ENCODE results near the gene SH3PXD2B.
"Not testable (repeated sequence)": the region's sequence is repeated elsewhere in the genome, so short reads cannot be mapped to it uniquely, and the experiment has no call there.

Gene SH3PXD2B

DNA sequence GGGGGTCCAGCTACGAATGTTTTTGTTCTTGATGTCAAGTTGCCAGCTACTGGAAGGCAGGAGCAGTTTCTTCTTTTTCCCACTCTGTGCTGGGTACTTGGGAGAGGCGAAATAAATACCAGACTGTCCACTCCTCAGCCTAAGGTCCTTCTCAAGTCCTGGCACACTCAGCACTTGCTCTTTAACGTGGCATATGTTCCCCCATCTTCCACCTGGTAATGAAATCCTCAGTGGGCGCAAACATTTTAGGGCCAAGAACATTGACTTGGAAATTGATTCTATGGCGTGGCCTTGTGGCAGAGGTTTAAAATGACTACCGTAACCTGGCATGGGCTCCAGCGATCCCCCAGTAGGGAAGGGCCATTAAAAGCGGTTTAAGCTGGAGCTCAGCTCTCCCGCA, 119.7 kb downstream of the SH3PXD2B start:
- DNase-seq: no peak

DNA sequence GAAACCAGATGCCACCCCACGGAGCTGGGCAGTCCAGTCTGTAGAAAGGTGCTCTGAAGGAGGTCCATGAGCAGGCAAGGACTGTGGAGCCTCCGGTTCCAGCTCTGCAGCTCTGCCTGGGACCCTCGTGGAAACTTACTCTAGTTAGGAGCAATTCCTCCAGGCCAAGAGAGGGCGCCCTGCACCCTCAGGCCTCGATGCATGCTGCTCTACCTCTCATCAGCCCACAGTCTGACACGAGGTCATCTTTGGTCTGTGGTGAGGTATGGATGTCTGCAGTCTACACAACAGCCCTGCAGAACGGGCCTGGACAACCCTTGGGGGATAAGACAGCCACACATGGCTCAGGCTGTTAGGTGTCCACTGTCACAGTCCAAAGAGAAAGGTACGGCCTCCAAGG, 120.1 kb downstream of the SH3PXD2B start:
- DNase-seq: no peak

DNA sequence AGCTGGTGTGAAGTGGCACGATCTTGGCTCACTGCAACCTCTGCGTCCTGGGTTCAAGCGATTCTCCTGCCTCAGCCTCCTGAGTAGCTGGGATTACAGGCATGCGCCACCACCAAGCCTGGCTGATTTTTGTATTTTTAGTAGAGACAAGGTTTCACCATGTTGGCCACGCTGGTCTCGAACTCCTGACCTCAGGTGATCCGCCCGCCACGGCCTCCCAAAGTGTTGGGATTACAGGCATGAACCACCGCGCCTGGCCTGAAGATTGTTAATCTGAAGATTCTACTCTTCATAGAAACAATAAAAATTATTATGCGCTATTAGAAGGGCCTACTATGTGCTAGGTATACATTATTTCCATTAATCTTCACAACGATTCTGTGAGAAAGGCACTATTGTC, 127.4 kb downstream of the SH3PXD2B start:
- DNase-seq: not testable (repeated sequence)

DNA sequence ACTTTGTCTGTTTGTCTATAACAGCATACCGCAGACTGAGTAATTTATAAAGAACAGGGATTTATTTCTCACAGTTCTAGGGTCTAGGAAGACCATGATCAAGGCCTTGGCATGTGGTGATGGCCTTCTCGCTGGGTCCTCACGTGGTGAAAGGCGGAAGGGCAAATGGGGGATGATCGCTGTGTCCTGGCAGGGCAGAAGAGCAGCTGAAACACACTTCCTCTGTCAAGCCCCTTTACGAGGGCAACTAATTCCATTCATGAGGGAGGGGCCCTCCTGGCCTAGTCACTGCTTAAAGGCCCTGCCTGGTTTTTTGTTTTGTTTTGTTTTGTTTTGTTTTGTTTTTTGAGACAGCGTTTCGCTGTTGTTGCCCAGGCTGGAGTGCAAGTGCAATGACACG, 128.9 kb downstream of the SH3PXD2B start:
- no peak for DNase-seq

DNA sequence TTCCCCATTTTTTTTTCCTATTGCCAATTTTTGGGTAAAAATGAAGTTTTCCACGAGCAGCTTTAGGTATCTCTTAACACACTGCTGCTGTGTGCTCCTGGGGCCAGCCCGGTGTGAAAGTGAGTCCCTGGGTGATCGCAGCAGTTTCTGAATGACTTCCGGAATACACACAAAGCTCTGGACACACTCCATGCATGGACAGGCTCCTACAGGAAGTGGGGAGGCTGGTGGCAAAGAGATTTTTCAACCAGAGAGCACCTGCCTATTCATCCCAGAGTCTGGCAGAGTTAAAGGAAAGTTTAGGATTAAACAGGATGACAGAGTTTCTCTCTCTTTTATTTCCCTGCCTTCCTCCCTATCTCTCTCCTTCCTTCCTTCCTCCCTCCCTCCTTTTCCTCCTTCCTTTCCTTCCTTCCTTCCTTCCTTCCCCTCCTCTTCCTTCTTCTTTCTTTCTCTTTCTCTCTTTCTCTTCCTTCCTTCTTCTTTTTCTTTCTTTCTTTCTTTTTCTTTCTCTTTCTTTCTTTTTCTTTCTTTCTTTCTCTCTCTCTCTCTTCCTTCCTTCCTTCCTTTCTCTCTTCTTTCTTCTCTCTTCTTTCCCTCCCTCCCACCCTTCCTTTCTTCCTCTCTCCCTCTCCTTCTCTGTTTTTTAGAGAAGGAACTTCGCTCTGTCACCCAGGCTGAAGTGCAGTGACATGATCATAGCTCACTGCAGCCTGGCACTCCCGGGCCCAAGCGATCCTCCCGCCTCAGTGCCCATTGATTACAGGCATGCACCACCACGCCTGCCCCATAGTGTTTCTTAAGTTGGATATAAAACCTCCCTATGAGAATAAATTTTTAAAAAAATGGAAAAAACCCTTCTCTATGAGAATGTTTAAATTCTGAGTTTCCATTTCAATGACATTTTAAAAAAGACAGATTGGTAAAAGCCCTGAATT, 132.0 kb downstream of the SH3PXD2B start:
- DNase-seq: no peak

DNA sequence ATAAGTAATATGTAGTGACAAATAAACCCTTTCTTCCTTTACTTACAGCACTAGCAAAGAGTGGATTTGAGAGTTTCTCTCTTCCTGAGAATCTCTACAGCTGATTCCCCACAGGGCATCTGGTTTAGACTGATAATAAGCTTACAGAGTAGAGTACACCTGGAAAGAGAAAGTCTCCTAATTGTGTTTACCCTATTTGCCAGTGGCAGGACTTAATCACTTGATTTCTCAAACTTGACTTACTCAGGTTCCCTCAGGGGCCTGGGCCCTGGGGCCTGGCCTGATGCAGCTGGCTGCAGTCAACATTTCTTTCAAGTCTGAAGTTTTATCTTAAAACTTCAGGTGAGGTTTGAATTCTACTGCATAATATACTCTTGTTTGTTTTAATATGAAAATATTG, 132.7 kb downstream of the SH3PXD2B start:
- DNase-seq: no peak

DNA sequence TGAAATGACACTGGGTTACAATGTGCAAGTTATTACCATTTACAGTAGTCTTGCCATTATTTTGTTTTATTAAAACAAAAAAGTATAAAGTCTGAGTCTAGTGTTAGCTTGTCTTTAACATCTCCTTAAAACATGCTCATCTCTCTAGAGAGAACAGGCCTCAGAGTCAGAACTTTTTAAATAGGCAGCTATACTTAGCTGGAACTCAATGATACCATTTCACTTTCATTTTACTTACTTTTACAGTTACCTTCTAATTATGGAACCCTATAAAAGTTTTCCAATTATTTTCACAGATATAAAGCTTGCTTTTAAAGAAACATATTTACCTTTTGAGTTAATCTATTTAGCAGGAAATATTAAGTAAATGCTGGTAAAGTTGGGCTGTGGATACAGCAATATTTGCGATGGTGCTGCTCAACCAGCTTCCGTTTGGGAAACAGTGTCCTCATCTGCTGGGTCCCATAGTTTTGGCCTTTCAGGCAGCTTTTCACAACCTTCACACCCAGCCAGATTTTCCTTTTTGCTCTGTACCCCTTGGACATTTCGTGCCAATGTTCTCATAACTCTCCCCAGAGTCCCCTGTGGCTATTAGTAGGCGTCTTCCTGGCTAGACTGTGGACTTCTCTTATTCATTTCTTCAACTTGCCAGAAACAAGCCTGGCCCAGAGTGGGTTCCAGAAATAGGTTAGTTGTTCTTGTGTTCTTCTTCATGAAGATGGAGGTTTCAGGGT, 134.4 kb downstream of the SH3PXD2B start:
- no peak for DNase-seq

DNA sequence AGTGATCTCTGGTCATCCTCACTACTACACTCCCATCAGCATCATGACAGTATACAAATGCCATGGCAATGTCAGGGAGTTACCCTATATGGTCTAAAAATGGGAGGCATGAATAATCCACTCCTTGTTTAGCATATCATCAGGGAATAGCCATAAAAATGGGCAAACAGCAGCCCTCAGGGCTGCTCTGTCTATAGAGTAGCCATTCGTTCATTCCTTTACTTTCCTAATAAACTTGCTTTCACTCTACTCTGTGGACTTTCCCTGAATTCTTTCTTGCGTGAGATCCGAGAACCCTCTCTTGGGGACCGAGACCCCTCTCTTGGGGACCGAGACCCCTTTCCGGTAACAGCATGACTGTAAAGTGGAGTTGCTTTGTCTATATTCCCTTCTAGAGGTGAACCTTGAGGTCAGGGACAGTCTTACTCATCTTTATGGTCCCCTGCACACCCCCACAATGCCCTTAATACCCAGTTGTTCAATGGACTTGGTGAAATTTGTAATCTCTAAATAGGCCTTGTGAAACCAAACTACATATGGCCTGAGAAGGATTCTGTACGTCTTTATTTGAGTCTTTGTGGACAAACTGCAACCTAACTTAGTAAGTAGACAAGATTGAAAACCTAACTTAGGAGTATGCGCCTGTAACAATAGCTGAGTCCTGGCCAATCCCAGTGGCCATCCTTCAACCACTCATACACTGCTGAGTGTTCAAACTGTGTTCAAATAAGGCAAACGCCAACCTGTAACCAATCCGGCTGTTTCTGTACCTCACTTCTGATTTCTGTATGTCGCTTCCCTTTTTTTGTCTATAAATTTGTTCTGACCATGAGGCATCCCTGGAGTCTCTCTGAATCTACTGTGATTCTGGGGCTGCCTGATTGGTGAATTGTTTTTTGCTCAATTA, 138.5 kb downstream of the SH3PXD2B start:
- no peak for DNase-seq

DNA sequence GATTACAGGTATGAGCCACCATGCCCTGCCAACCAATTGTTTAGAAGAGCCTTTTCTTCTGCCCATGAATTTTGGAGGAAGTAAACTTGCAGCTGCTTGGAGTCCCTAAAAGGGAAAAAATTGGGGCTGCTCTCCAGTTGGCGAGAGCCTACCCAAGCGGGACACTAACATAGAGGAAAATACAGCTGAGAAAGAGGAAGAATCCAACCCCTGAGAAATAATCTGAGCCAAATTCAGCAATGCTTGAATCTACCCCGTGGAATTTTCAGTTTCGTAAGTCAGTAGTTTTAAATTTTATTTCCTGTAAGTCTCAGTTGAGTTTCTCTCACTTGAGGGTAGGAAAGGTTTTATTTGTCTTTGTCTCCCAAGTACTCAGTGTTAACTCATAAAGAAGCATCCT, 140.4 kb downstream of the SH3PXD2B start:
- DNase-seq: no peak

DNA sequence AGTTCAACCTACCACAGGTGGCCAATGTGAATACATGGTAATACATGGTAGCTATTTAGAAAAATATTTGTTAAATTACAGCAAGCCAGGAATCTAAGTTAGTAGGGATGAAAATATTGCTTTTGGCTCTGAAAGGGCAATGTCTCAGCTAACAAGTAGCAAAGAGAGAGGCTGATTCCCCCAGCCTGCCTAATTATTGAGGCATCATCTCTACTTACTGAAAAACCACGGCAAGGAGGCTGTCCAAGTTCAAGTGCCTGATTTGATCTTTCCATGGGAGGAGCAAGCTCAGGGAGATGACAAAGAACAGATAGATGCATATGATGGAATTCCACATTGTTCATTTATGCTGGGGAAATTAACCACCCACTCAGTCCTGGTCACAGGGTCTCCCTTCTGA, 142.0 kb downstream of the SH3PXD2B start:
- no peak for DNase-seq

DNA sequence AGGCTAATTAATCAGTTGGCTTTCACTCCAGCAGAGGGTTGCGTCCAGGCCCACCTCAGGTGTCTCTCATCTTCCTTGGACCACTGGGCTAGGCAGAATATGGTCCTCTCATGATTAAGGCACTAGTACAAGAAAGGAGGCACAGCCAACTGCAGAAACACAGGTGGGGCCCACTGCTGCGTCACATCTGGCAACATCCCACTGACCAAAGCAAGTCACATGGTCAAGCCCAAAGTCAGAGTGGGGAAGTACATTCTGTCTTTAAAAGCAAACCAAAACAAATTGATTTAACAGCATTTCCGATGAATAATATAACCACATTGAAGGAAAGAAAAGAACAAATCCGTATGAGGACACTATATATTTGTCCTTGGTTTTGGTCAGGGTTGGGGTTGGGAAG, 142.7 kb downstream of the SH3PXD2B start:
- DNase-seq: no peak

DNA sequence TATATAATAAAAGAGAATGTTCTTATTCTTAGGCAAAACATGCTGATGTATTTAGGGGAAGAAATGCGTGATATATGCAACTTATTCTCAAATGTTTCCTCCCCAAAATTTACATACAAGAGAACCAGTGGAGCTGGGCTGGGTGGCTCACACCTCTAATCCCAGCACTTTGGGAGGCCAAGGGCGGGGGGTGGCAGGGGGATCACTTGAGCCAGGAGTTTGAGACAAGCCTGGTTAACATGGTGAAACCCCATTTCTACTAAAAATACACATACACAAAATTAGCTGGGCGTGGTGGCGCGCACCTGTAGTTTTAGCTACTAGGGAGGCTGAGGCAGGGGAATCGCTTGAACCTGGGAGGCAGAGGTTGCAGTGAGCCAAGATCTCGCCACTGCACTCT, 143.3 kb downstream of the SH3PXD2B start:
- no peak for DNase-seq

DNA sequence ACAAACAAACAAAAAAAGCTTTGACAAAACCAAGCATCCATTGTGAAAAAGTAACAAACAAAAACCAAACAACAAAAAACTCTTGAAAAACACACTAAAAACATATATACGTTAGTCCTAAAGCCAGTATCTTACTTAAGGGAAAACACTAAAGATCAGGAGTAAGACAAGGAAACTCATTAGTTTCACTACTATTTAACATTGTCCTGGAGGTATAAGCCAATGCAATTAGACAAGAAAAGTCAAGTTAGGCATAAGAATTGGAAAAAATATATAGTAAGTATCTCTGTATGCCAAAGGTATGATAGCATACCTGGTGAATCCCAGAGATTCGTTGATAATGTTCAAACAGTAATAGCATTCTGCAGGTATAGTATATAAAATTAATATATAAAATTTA, 148.9 kb downstream of the SH3PXD2B start:
- no peak for DNase-seq

DNA sequence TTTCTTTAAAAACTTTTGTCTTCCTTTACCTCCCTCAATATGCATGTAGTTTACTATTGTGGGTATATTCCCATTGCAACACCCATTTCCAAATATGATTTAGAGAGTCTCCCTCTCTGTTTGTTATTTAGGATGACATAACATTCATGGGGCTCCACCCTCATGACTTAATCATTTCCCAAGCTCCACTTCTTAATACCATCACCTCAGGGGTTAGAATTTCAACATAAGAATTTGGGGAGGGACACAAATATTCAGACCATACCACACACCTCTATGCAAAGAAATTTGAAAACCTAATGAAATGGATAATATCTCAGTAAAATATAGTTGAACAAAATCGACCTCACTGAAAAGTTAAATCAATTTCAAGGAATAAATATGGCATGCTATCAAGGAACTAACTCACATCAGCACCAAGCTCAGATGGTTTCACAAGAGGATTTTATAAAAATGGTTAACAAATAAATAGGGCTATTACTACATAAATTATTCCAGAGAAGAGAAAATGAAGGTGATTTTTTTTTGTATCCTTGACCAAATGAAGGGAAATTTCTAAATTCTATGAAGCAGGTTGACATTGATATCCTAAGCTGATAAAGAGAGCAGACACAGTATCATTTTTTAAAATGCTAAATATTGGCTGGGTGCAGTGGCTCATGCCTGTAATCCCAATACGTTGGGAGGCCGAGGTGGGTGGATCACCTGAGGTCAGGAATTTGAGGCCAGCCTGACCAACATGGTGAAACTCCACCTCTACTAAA, 150.6 kb downstream of the SH3PXD2B start:
- no peak for DNase-seq

DNA sequence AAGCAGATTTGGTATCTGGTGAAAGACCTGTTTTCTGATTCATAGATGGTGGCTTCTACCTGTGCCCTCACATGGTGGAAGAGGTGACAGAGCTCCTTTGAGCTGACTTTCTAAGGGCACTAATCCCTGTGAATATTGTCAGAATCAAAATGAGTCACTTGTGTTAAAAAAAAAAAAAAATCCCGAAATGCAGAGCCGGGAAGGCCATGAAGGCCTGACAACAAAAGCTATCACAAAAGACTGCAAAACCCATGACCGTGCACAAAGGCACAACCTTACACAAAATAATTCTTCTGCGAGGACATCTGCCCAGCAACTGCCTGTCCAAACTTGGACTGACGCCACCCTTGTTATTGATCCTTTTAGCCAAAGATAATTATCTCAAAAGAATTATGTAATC, 151.2 kb downstream of the SH3PXD2B start:
- no peak for DNase-seq

DNA sequence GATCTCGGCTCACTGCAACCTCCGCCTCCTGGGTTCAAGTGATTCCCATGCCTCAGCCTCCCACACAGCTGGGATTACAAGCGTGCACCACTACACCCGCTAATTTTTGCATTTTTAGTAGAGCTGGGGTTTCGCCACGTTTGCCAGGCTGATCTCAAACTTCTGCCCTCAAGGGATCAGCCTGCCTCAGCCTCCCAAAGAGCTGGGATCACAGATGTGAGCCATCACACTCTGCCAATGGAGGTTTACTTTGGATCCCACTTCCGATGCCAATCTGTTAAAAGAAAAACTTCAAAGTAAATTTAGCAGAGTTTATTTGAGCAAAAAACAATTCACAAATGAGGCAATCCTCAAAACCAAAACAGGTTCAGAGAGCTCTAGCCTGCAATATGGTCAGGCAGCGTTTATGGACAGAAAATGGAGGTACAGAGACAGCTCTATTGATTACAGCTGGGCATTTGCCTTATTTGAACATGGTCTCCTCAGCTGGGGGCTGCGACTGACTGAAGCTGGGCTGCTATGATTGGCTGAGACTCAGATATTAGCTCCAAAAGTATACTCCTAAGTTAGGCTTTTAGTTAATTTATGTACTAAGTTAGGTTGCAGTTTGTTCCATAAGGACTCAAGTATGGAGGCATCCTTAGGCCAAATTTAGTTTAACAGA, 152.1 kb downstream of the SH3PXD2B start:
- DNase-seq: no peak

DNA sequence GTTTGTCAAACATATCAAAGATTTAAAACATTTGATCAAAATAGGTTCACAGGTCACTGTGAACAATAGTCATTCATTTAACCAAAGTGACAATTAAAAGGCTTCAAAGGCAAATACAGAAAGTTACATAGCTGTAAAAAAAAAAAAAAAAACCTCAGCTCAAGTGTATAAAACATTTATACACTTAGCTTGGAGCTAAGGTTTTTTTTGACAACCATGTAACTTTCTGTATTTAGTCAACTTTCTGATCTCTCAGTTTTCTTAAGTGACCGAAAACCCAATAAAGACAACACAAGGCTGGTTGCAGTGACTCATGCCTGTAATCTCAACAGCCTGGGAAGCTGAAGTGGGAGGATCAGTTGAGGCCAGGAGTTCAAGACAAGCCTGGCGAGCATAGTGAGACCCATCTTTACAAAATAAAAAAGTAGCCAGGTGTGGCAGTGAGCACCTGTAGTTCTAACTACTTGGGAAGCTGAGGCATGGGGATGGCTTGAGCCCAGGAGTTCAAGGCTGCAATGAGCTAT, 154.3 kb downstream of the SH3PXD2B start:
- DNase-seq: no peak

DNA sequence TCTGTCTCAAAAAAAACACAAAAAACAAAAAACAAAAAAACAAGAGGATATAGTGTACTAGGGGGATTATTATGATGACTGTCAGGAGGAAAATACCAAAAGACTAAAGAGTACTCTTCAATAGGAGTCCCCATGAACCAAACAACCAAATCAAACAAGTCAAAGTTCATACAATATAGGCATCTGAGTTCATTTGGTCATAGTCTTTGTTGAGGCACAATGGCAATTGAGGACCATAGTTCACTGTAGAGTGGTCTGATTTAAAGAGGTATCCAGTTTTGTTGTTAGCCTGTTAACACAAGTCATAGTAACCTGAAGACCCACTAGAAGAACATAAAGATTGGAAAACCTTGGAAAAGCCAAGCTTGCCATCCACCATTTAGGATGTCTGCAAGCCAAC, 159.5 kb downstream of the SH3PXD2B start:
- no peak for DNase-seq

DNA sequence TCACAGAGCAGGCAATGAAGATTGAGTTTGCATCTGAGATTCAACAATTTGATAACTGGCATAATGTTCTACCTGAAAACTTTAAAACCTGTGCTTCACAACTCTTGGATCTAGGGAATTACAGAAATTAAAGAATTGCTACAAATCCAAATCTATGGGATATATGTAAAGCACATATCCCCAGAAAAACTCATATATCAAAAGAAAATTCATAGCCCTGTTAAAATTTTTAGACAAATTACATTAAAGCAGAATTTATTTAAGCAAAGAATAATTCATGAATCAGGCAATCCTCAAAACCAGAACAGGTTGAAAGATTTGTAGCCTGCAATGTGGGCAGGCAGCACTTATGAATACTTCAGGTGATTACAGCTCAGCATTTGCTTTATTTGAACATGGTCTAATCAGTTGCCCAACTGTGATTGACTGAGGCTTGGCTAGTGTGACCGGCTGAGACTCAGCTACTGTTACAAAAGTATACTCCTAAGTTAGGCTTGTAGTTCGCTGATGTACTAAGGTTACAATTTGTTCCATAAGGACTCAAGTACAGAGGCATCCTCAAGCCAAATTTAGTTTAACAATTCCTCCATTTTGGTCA, 160.5 kb downstream of the SH3PXD2B start:
- DNase-seq: no peak

DNA sequence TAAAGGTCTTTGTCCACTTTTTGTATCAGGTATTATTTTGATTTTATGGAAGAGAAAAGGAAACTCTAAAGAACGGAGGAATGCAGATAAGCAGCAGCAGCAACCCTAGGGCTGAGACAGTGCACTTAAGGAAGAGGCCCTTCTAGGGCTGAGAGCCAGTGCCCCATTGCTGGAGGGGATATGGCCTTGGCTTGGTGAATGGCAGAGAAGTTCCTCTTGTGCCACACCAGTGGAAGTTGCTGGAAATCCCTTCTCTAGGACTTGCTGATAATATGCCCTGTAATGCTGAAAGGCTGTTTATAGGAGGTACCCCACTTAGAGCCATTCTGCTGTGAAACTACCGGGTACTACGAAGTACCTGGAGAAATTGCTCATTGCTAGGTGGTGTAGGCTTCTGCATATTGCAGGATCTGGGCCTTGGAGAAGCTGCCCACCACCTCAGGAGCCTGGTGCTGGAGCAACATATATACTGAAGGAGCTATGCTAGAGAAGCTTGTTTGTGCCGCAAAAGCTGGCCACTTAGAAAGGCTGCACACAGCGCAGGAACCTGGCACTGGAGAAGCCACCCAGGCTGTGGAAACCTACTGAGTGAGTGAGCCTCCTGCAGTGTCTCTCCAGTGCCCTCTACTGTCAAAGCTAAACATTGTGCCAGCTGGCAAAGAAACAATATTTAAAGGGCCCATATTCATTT, 161.1 kb downstream of the SH3PXD2B start:
- DNase-seq: peak; percentile 36
